NCI-H1105 treated with DMSO at 0.1 percent for 48 hours (cell line): Measurements from ENCODE around the gene ZSCAN26.
A peak's percentile ranks its signal among the peaks of the same experiment; 100 is the strongest.
"Not testable (repeated sequence)": the region's sequence is repeated elsewhere in the genome, so short reads cannot be mapped to it uniquely, and the experiment has no call there.

Source experiments
- DNase-seq: peaks from one replicate; lab custom pipeline; 2025; lab: John Stamatoyannopoulos, UW

The ZSCAN26 gene

GRCh38 chr6:28257042-28257441 is 9.9 kb upstream of the ZSCAN26 start:
- no peak for DNase-seq

- no peak for DNase-seq
Observed at GRCh38 chr6:28258877-28259777, 7.8 kb upstream of the ZSCAN26 start, which contains the start of gene NKAPL. NKAPL (plus strand) TSS chr6:28259297; CDS start chr6:28259372, 75 bp downstream.

GRCh38 chr6:28263922-28264321 is 3.0 kb upstream of the ZSCAN26 start:
- DNase-seq, result no peak

- no peak for DNase-seq
Observed at GRCh38 chr6:28264834-28265401, 2.0 kb upstream of the ZSCAN26 start.

GRCh38 chr6:28266563-28266961 is 381 bp upstream of the ZSCAN26 start:
- DNase-seq, result no peak

- DNase-seq, result no peak
Observed at GRCh38 chr6:28267695-28268059, 734 bp downstream of the ZSCAN26 start.

GRCh38 chr6:28269492-28269891 is 2.5 kb downstream of the ZSCAN26 start:
- no peak for DNase-seq

GRCh38 chr6:28274888-28275287 is 7.9 kb downstream of the ZSCAN26 start:
- no peak for DNase-seq

GRCh38 chr6:28277746-28278145 is 10.8 kb downstream of the ZSCAN26 start:
- DNase-seq, result no peak

GRCh38 chr6:28280595-28281287 is 13.8 kb downstream of the ZSCAN26 start:
- DNase-seq, result no peak

- peak; percentile 80 for DNase-seq
Observed at GRCh38 chr6:28281288-28282064, 14.5 kb downstream of the ZSCAN26 start, which contains the start of gene PGBD1. PGBD1 (plus strand) TSS chr6:28281572; CDS start chr6:28283814, 2,242 bp downstream.

GRCh38 chr6:28282926-28283325 is 16.0 kb downstream of the ZSCAN26 start:
- DNase-seq, result no peak

- no peak for DNase-seq
Observed at GRCh38 chr6:28291573-28291972, 24.6 kb downstream of the ZSCAN26 start.

GRCh38 chr6:28295326-28295725 is 28.4 kb downstream of the ZSCAN26 start:
- DNase-seq, result no peak

- DNase-seq, result no peak
Observed at GRCh38 chr6:28296520-28297060, 29.6 kb downstream of the ZSCAN26 start.

GRCh38 chr6:28303570-28303969 is 36.6 kb downstream of the ZSCAN26 start:
- no peak for DNase-seq

- not testable (repeated sequence) for DNase-seq
Observed at GRCh38 chr6:28306363-28306762, 39.4 kb downstream of the ZSCAN26 start.

- no peak for DNase-seq
Observed at GRCh38 chr6:28311139-28311823, 44.3 kb downstream of the ZSCAN26 start.

- no peak for DNase-seq
Observed at GRCh38 chr6:28312939-28313338, 46.0 kb downstream of the ZSCAN26 start.

GRCh38 chr6:28315628-28316027 is 48.7 kb downstream of the ZSCAN26 start:
- no peak for DNase-seq

GRCh38 chr6:28317866-28318265 is 50.9 kb downstream of the ZSCAN26 start:
- not testable (repeated sequence) for DNase-seq
